ENCODE results near the gene ESPNL.

DNA sequence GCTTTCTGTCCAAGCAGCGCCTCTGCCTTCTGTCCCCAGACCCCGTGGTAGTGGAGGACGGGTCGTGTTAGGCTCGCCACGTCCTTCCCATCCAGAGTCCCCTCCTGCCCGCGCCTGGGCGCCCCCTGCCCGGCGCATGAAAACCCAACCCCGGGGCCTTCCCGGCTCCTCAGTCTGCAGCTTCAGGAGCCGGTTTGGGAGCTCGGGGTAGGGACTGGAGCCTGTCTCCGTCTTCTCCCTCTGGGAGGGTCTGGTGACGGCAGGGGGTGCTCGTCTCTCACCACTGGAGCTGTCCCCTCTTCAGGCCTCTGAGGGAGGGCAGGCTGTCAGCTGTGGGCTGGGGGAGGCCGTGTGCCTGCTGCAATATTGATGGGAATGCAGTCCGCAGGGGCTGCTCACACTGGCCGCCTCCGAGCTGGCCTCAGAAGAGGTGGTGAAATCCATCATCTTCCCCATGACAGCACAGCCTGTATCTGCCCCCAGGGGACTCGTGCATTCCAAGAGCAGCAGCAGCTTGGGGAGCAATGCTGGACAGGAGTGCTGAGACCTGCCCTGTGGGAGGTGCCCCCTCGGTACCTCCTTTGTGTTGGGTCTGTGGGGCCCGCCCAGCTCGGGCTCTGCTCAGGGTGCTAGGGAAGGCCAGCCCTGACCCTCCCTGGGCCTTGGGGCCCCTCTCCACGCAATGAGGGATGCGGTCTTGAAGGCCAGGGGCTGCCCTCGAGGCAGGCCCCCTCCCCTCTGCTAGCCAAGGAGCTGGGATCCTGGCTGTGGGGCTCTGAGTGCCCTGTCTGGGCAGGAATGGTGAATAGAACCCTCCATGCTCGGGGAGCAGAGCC lies 20.5 kb downstream of the ESPNL start:
- TF ChIP-seq, protein P1, sequence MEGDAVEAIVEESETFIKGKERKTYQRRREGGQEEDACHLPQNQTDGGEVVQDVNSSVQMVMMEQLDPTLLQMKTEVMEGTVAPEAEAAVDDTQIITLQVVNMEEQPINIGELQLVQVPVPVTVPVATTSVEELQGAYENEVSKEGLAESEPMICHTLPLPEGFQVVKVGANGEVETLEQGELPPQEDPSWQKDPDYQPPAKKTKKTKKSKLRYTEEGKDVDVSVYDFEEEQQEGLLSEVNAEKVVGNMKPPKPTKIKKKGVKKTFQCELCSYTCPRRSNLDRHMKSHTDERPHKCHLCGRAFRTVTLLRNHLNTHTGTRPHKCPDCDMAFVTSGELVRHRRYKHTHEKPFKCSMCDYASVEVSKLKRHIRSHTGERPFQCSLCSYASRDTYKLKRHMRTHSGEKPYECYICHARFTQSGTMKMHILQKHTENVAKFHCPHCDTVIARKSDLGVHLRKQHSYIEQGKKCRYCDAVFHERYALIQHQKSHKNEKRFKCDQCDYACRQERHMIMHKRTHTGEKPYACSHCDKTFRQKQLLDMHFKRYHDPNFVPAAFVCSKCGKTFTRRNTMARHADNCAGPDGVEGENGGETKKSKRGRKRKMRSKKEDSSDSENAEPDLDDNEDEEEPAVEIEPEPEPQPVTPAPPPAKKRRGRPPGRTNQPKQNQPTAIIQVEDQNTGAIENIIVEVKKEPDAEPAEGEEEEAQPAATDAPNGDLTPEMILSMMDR (IDR thresholded peaks at IDR 0.05; ENCODE audit: low read depth, low read length, missing input control), result no peak
- no peak for TF ChIP-seq GABPA (IDR thresholded peaks at IDR 0.05 in 1 of 2, conservative IDR thresholded peaks at IDR 0.05 in 1 of 2)
- no peak for TF ChIP-seq YY1 (IDR thresholded peaks at IDR 0.05)
